A549 (cell line): Measurements from ENCODE around the gene IL22.

Source experiments
- HOXA7 ChIP-seq: fragments of 250-450 bp; sonication (Bioruptor Pico); IDR thresholded peaks from 2 replicates; pipeline ENCODE4 v1.5.0; 2020; ENCODE audit warnings: mild to moderate bottlenecking, moderate library complexity
- MAFK ChIP-seq: fragments of 450-650 bp; IDR thresholded peaks from 2 replicates; pipeline ENCODE4 v1.6.1; 2014; ENCODE audit not compliant: partially characterized antibody
- MAX ChIP-seq: IDR thresholded peaks from 2 replicates; pipeline ENCODE4 v1.6.1; 2012
- PHF8 ChIP-seq: fragments of 200-600 bp; sonication (generic); IDR thresholded peaks from 2 replicates; pipeline ENCODE4 v1.6.1; 2016; ENCODE audit warnings: low read depth, mild to moderate bottlenecking, antibody characterized with exemption, moderate library complexity, borderline replicate concordance
- POLR2A ChIP-seq: IDR thresholded peaks from 2 replicates; pipeline ENCODE4 v1.6.1; 2012; ENCODE audit warnings: mild to moderate bottlenecking, low read length
- RAD21 ChIP-seq, 2 experiments: fragments of >200 bp in 1 of 2; sonication (Bioruptor Twin) in 1 of 2; formaldehyde crosslinking in 1 of 2; IDR thresholded peaks in 1 of 2; conservative IDR thresholded peaks in 1 of 2; 2 replicates in 1 of 2; 3 replicates in 1 of 2; pipeline ENCODE4 v1.6.1; 2012 to 2018; ENCODE audit warnings: inconsistent platforms in 1 of 2
- RFX5 ChIP-seq: fragments of 450-650 bp; IDR thresholded peaks from 2 replicates; pipeline ENCODE4 v1.7.1; 2014; ENCODE audit warnings: antibody characterized with exemption, mild to moderate bottlenecking, moderate library complexity
- SREBF2 ChIP-seq: fragments of 450-650 bp; IDR thresholded peaks from 2 replicates; pipeline ENCODE4 v1.6.1; 2014; ENCODE audit warnings: mild to moderate bottlenecking, moderate library complexity
- TP53 ChIP-seq: fragments of 250-450 bp; sonication (Bioruptor Pico); IDR thresholded peaks from 2 replicates; pipeline ENCODE4 v1.5.0; 2021; ENCODE audit warnings: mild to moderate bottlenecking, moderate library complexity
- TF ChIP-seq, protein P1 (sequence below): fragments of 150-350 bp; IDR thresholded peaks from 2 replicates; pipeline ENCODE4 v1.6.1; 2014; ENCODE audit warnings: low read depth, mild to moderate bottlenecking, low read length
- TF ChIP-seq, protein P2 (sequence below): fragments of >200 bp; sonication (Bioruptor Twin); formaldehyde crosslinking; IDR thresholded peaks from 3 replicates; pipeline ENCODE4 v1.5.1; 2016
- TF ChIP-seq, protein P3 (sequence below): fragments of 250-450 bp; sonication (Bioruptor Pico); IDR thresholded peaks from 2 replicates; pipeline ENCODE4 v1.5.0; 2021; ENCODE audit warnings: mild to moderate bottlenecking, moderate library complexity, borderline replicate concordance
- TF ChIP-seq, protein P4 (sequence below): fragments of 200-600 bp; sonication (generic); IDR thresholded peaks from 2 replicates; pipeline ENCODE4 v1.6.1; 2016; ENCODE audit warnings: antibody characterized with exemption, mild to moderate bottlenecking, moderate library complexity

- TF ChIP-seq, protein P1, sequence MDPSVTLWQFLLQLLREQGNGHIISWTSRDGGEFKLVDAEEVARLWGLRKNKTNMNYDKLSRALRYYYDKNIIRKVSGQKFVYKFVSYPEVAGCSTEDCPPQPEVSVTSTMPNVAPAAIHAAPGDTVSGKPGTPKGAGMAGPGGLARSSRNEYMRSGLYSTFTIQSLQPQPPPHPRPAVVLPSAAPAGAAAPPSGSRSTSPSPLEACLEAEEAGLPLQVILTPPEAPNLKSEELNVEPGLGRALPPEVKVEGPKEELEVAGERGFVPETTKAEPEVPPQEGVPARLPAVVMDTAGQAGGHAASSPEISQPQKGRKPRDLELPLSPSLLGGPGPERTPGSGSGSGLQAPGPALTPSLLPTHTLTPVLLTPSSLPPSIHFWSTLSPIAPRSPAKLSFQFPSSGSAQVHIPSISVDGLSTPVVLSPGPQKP, result no peak
- no peak for TF ChIP-seq HOXA7 (CRISPR knock-in tag)
- TF ChIP-seq MAX, result no peak
- no peak for TF ChIP-seq SREBF2
- no peak for TF ChIP-seq POLR2A
- TF ChIP-seq PHF8, result no peak
- no peak for TF ChIP-seq TP53 (CRISPR knock-in tag)
- TF ChIP-seq, protein P2, sequence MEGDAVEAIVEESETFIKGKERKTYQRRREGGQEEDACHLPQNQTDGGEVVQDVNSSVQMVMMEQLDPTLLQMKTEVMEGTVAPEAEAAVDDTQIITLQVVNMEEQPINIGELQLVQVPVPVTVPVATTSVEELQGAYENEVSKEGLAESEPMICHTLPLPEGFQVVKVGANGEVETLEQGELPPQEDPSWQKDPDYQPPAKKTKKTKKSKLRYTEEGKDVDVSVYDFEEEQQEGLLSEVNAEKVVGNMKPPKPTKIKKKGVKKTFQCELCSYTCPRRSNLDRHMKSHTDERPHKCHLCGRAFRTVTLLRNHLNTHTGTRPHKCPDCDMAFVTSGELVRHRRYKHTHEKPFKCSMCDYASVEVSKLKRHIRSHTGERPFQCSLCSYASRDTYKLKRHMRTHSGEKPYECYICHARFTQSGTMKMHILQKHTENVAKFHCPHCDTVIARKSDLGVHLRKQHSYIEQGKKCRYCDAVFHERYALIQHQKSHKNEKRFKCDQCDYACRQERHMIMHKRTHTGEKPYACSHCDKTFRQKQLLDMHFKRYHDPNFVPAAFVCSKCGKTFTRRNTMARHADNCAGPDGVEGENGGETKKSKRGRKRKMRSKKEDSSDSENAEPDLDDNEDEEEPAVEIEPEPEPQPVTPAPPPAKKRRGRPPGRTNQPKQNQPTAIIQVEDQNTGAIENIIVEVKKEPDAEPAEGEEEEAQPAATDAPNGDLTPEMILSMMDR, result no peak
- TF ChIP-seq, protein P3, sequence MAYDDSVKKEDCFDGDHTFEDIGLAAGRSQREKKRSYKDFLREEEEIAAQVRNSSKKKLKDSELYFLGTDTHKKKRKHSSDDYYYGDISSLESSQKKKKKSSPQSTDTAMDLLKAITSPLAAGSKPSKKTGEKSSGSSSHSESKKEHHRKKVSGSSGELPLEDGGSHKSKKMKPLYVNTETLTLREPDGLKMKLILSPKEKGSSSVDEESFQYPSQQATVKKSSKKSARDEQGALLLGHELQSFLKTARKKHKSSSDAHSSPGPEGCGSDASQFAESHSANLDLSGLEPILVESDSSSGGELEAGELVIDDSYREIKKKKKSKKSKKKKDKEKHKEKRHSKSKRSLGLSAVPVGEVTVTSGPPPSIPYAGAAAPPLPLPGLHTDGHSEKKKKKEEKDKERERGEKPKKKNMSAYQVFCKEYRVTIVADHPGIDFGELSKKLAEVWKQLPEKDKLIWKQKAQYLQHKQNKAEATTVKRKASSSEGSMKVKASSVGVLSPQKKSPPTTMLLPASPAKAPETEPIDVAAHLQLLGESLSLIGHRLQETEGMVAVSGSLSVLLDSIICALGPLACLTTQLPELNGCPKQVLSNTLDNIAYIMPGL, result no peak
- TF ChIP-seq, protein P4, sequence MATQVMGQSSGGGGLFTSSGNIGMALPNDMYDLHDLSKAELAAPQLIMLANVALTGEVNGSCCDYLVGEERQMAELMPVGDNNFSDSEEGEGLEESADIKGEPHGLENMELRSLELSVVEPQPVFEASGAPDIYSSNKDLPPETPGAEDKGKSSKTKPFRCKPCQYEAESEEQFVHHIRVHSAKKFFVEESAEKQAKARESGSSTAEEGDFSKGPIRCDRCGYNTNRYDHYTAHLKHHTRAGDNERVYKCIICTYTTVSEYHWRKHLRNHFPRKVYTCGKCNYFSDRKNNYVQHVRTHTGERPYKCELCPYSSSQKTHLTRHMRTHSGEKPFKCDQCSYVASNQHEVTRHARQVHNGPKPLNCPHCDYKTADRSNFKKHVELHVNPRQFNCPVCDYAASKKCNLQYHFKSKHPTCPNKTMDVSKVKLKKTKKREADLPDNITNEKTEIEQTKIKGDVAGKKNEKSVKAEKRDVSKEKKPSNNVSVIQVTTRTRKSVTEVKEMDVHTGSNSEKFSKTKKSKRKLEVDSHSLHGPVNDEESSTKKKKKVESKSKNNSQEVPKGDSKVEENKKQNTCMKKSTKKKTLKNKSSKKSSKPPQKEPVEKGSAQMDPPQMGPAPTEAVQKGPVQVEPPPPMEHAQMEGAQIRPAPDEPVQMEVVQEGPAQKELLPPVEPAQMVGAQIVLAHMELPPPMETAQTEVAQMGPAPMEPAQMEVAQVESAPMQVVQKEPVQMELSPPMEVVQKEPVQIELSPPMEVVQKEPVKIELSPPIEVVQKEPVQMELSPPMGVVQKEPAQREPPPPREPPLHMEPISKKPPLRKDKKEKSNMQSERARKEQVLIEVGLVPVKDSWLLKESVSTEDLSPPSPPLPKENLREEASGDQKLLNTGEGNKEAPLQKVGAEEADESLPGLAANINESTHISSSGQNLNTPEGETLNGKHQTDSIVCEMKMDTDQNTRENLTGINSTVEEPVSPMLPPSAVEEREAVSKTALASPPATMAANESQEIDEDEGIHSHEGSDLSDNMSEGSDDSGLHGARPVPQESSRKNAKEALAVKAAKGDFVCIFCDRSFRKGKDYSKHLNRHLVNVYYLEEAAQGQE, result no peak
- TF ChIP-seq MAFK, result no peak
- no peak for TF ChIP-seq RFX5
- no peak for TF ChIP-seq RAD21 (conservative IDR thresholded peaks at IDR 0.05 in 1 of 2, IDR thresholded peaks at IDR 0.05 in 1 of 2)
Measured at GRCh38 chr12:68231229-68231628, 22.2 kb downstream of the IL22 start.
